Measurements from ENCODE around the gene MAD1L1. TPM values are rescaled to one million over a fixed set of nuclear protein-coding genes. Genes with fewer than 3 reads are reported as not detected.

The MAD1L1 gene
- total RNA-seq, 1 donor from 2014 or later: 59.6 TPM

GRCh38 chr7:2192831-2193534 lies 39.8 kb downstream of the MAD1L1 start:
- Histone ChIP-seq H3K27ac (no peak overlapping the region), H3K4me3 (no peak overlapping the region), H3K4me1 (no peaks in the 10 kb centered on the region), H3K27me3 (no peaks in the 10 kb centered on the region), H3K36me3 (peaks cover 8 to 17% of the 10 kb centered on the region in 2 donors), H3K9me3 (peaks cover 0 to 11% of the 10 kb centered on the region in 2 donors)
- intact Hi-C loops (cut with DNase I): no loop called here
- no peak for TF ChIP-seq CTCF (IDR thresholded peaks at IDR 0.05)
- peak in 1 of 2 donors; percentile 53 for DNase-seq (ENCODE audit: low spot score in 2 of 2)

- H3K27me3 ChIP-seq: no peaks in the 10 kb centered on the region
- peaks cover 0 to 11% of the 10 kb centered on the region in 2 donors for H3K9me3 ChIP-seq
- DNase-seq (ENCODE audit: low spot score in 2 of 2): no peak
- no peak overlapping the region for H3K27ac ChIP-seq
- no peak for TF ChIP-seq CTCF (IDR thresholded peaks at IDR 0.05)
- H3K4me3 ChIP-seq: no peak overlapping the region
- H3K4me1 ChIP-seq: no peaks in the 10 kb centered on the region
- peaks cover 5 to 7% of the 10 kb centered on the region in 2 donors for H3K36me3 ChIP-seq
- intact Hi-C loops (cut with DNase I): no loop called here
Observed at GRCh38 chr7:2191016-2191415, 41.7 kb downstream of the MAD1L1 start.

GRCh38 chr7:2190531-2190930 lies 42.2 kb downstream of the MAD1L1 start:
- H3K27ac ChIP-seq: no peak overlapping the region
- no peak overlapping the region for H3K4me3 ChIP-seq
- intact Hi-C loops (cut with DNase I): no loop called here
- DNase-seq (ENCODE audit: low spot score in 2 of 2): no peak
- TF ChIP-seq CTCF (IDR thresholded peaks at IDR 0.05): no peak
- peaks cover under 1 to 2% of the 10 kb centered on the region in 2 donors for H3K36me3 ChIP-seq
- no peaks in the 10 kb centered on the region for H3K27me3 ChIP-seq
- no peaks in the 10 kb centered on the region for H3K4me1 ChIP-seq
- peaks cover 0 to 11% of the 10 kb centered on the region in 2 donors for H3K9me3 ChIP-seq

- Histone ChIP-seq H3K36me3 (no peaks in the 10 kb centered on the region), H3K27me3 (no peaks in the 10 kb centered on the region), H3K9me3 (peaks cover 0 to 11% of the 10 kb centered on the region in 2 donors), H3K27ac (no peak overlapping the region), H3K4me1 (no peaks in the 10 kb centered on the region), H3K4me3 (no peak overlapping the region)
- no peak for TF ChIP-seq CTCF (IDR thresholded peaks at IDR 0.05)
- intact Hi-C loops (cut with DNase I): no loop called here
- DNase-seq (ENCODE audit: low spot score in 2 of 2): no peak
Observed at GRCh38 chr7:2186166-2186565, 46.6 kb downstream of the MAD1L1 start.

GRCh38 chr7:2185715-2186114 lies 47.0 kb downstream of the MAD1L1 start:
- intact Hi-C loops (cut with DNase I): no loop called here
- no peak for DNase-seq (ENCODE audit: low spot score in 2 of 2)
- Histone ChIP-seq H3K4me3 (no peak overlapping the region), H3K4me1 (no peaks in the 10 kb centered on the region), H3K27ac (no peak overlapping the region), H3K9me3 (peaks cover 0 to 11% of the 10 kb centered on the region in 2 donors), H3K27me3 (no peaks in the 10 kb centered on the region), H3K36me3 (no peaks in the 10 kb centered on the region)
- TF ChIP-seq CTCF (IDR thresholded peaks at IDR 0.05): no peak

All from ascending aorta (tissue), 2 donors.